HCEC 1CT (cell line): ENCODE data around the gene TBL1X.
"Not testable (repeated sequence)": the region's sequence is repeated elsewhere in the genome, so short reads cannot be mapped to it uniquely, and the experiment has no call there.

Source experiments
- DNase-seq: peaks from one replicate; pipeline ENCODE4 v3.0.0-alpha.2; 2017

TBL1X gene

GRCh38 chrX:9459186-9459748, 5.6 kb upstream of the TBL1X start:
- no peak for DNase-seq

GRCh38 chrX:9461087-9461486, 3.8 kb upstream of the TBL1X start:
- DNase-seq = no peak

- DNase-seq = no peak
Measured at GRCh38 chrX:9462456-9462855, 2.4 kb upstream of the TBL1X start.

- no peak for DNase-seq
Measured at GRCh38 chrX:9465380-9466123, 694 bp downstream of the TBL1X start.

GRCh38 chrX:9466124-9466495, 1.3 kb downstream of the TBL1X start:
- peak; percentile 11 for DNase-seq

GRCh38 chrX:9466736-9467135, 1.9 kb downstream of the TBL1X start:
- DNase-seq = no peak

GRCh38 chrX:9467146-9467545, 2.3 kb downstream of the TBL1X start:
- no peak for DNase-seq

- DNase-seq = no peak
Measured at GRCh38 chrX:9467751-9468150, 2.9 kb downstream of the TBL1X start.

- DNase-seq = no peak
Measured at GRCh38 chrX:9471571-9471985, 6.7 kb downstream of the TBL1X start.

GRCh38 chrX:9473708-9474107, 8.8 kb downstream of the TBL1X start:
- DNase-seq = no peak

GRCh38 chrX:9475417-9475816, 10.6 kb downstream of the TBL1X start:
- DNase-seq = not testable (repeated sequence)

GRCh38 chrX:9475984-9476383, 11.1 kb downstream of the TBL1X start:
- no peak for DNase-seq

- no peak for DNase-seq
Measured at GRCh38 chrX:9476810-9477575, 12.1 kb downstream of the TBL1X start.

GRCh38 chrX:9482408-9482807, 17.6 kb downstream of the TBL1X start:
- DNase-seq = no peak

- no peak for DNase-seq
Measured at GRCh38 chrX:9482837-9483236, 18.0 kb downstream of the TBL1X start.

- DNase-seq = no peak
Measured at GRCh38 chrX:9483376-9483775, 18.5 kb downstream of the TBL1X start.

- DNase-seq = no peak
Measured at GRCh38 chrX:9486786-9487387, 22.0 kb downstream of the TBL1X start.

GRCh38 chrX:9488586-9488985, 23.7 kb downstream of the TBL1X start:
- no peak for DNase-seq

GRCh38 chrX:9489234-9489633, 24.4 kb downstream of the TBL1X start:
- DNase-seq = no peak

GRCh38 chrX:9492901-9493300, 28.0 kb downstream of the TBL1X start:
- DNase-seq = no peak

- DNase-seq = no peak
Measured at GRCh38 chrX:9493936-9494335, 29.1 kb downstream of the TBL1X start.

GRCh38 chrX:9494771-9495170, 29.9 kb downstream of the TBL1X start:
- no peak for DNase-seq

- no peak for DNase-seq
Measured at GRCh38 chrX:9495496-9495895, 30.6 kb downstream of the TBL1X start.

- DNase-seq = no peak
Measured at GRCh38 chrX:9498236-9498635, 33.4 kb downstream of the TBL1X start.
